Aorta (tissue), 5 donors: Measurements from ENCODE around the gene KAT7. TPM values are rescaled to one million over a fixed set of nuclear protein-coding genes. Genes with fewer than 3 reads are reported as not detected.
A peak's percentile ranks its signal among the peaks of the same experiment; 100 is the strongest.

Experiments used
- ATAC-seq: fragments of 200-7000 bp; cut with Tn5 transposase; one replicate; pipeline ENCODE4 v1.9.1; 2022; ENCODE audit warnings: moderate library complexity; ENCODE audit not compliant: low FRiP score
- DNase-seq, 2 donors: peaks; one replicate each; pipeline ENCODE4 v3.0.0-alpha.2; 2020
- H3K27ac ChIP-seq, 2 donors: one replicate each; pipeline ENCODE4 v1.5.1; 2013; ENCODE audit warnings: low read length in 2 of 2, mild to moderate bottlenecking in 2 of 2, moderate library complexity in 2 of 2, control low read depth in 1 of 2, inconsistent platforms in 1 of 2, low read depth in 1 of 2
- H3K27me3 ChIP-seq, 2 donors: one replicate each; pipeline ENCODE4 v1.6.1; 2013; ENCODE audit warnings: control low read depth in 1 of 2, low read length in 1 of 2, mild to moderate bottlenecking in 1 of 2, moderate library complexity in 1 of 2; ENCODE audit not compliant: insufficient read depth in 2 of 2, control insufficient read depth in 1 of 2
- H3K36me3 ChIP-seq, 2 donors: one replicate each; pipeline ENCODE4 v1.6.1; 2013; ENCODE audit warnings: control low read depth in 1 of 2, low read length in 1 of 2, mild to moderate bottlenecking in 1 of 2; ENCODE audit not compliant: insufficient read depth in 2 of 2, control insufficient read depth in 1 of 2
- H3K4me1 ChIP-seq, 2 donors: one replicate each; pipeline ENCODE4 v1.6.1; 2013; ENCODE audit warnings: low read length in 2 of 2, control low read depth in 1 of 2, mild to moderate bottlenecking in 1 of 2, moderate library complexity in 1 of 2; ENCODE audit not compliant: insufficient read depth in 2 of 2, control insufficient read depth in 1 of 2
- H3K4me3 ChIP-seq, 2 donors: one replicate each; pipeline ENCODE4 v1.5.1; 2013; ENCODE audit warnings: low read length in 2 of 2, control low read depth in 1 of 2, mild to moderate bottlenecking in 1 of 2
- H3K9me3 ChIP-seq: one replicate; pipeline ENCODE4 v1.6.1; 2013; ENCODE audit warnings: mild to moderate bottlenecking, low read length; ENCODE audit not compliant: control insufficient read depth
- WGBS, 2 donors: extraction: QIAGEN DNeasy Blood & Tissue Kit; methylation state at CpG; one replicate each; pipeline ENCODE4 v1.1.7; 2013; 5-methylcytosine and 5-hydroxymethylcytosine counted together
- intact Hi-C, 2 donors: fragments of 100-400 bp; cut with DNase I; formaldehyde crosslinking; loops; one replicate each; pipeline versions ENCODE4 v1.14.2 to v1.15.0; 2022
- polyA plus RNA-seq, 2 donors: library from polyadenylated mRNA; stranded (reverse); fragments of 200-250 nt; gene quantifications; one replicate each; pipeline ENCODE4 v1.2.3, GENCODE V29; 2013
- total RNA-seq, 2 donors: library from RNA; stranded (reverse); fragmentation: NEBNext Ultra II Directional; extraction: Animal tissue kit (Norgen Biotek cat#: 25700); gene quantifications; one replicate each; pipeline ENCODE4 v1.2.1, GENCODE V29; 2021
- donor health status: healthy with polysubstance abuse.
- donor health status: Bipolar disorder and iron deficiency.
- donor health status: DM: no; HTN: no; CAD: no.
- donor health status: DM: no; HTN: no; CAD: no.
- donor health status: DM: yes; HTN: yes; CAD: no.

KAT7 gene
- total and polyA plus RNA-seq, 4 donors, result 6.1 to 63.9 (median 39.1) TPM

GRCh38 chr17:49747632-49748031, 40.8 kb upstream of the KAT7 start:
- Histone ChIP-seq H3K4me1 (no peaks in the 10 kb centered on the region), H3K9me3 (no peaks in the 10 kb centered on the region), H3K36me3 (no peaks in the 10 kb centered on the region), H3K27me3 (no peaks in the 10 kb centered on the region), H3K27ac (no peak overlapping the region), H3K4me3 (no peak overlapping the region)
- DNase-seq (no peak), ATAC-seq (no peak)
- 87 to 90% methylated on average over 1 of the region's 1 CpG for WGBS, 2 donors
- intact Hi-C loops, result no loop called here

GRCh38 chr17:49748223-49748622, 40.3 kb upstream of the KAT7 start:
- intact Hi-C loops, result no loop called here
- 87 to 88% methylated on average over 3 of the region's 3 CpGs for WGBS, 2 donors
- H3K27me3 ChIP-seq, result no peaks in the 10 kb centered on the region
- H3K27ac ChIP-seq, result no peak overlapping the region
- no peaks in the 10 kb centered on the region for H3K36me3 ChIP-seq
- H3K4me1 ChIP-seq, result no peaks in the 10 kb centered on the region
- no peak for ATAC-seq
- no peak for DNase-seq
- H3K9me3 ChIP-seq, result no peaks in the 10 kb centered on the region
- H3K4me3 ChIP-seq, result no peak overlapping the region

DNA sequence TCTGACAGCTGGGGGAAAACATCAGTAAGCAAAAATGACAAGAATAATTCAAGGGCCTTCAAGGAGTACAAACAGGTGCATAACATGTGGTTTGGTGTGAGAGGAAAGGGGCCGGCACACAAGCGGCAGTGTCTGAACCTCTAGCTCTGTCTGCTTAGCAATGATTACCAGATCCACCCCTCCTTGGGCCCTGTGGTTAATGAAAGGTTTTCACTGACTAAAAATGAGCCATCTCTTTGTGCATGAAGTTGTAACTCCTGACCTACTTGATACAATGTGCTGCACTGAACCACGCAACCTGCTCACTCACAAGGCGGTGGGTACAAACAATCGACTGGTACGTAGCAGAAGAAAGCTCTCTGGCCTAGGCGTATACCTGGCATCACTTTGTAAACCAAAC, 39.7 kb upstream of the KAT7 start:
- no peak overlapping the region for H3K4me3 ChIP-seq
- intact Hi-C loops, result no loop called here
- no peaks in the 10 kb centered on the region for H3K27me3 ChIP-seq
- H3K27ac ChIP-seq, result no peak overlapping the region
- WGBS, 2 donors, result 94 to 97% methylated on average over 7 of the region's 7 CpGs
- H3K9me3 ChIP-seq, result no peaks in the 10 kb centered on the region
- no peaks in the 10 kb centered on the region for H3K4me1 ChIP-seq
- no peak for DNase-seq
- ATAC-seq, result no peak
- H3K36me3 ChIP-seq, result no peaks in the 10 kb centered on the region

DNA sequence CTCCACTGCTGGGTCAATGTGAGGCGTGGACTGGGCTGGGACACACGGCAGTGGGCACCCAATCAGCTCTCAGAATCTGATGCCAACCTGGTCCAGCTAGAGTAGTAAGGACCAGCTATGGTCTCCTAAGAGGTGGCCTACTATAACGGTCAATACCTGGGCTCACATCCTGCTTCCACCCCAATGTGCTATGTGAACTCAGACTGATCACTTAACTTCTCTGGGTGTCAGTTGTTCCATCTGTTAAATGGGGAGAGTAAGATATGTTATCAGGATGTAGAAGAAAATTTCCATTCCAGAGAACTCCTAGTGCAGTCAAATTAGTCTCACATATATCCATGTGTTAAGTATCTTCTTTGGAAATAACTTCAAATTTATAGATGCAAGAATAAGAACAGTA, 38.8 kb upstream of the KAT7 start:
- intact Hi-C loops, result no loop called here
- Histone ChIP-seq H3K9me3 (no peaks in the 10 kb centered on the region), H3K4me3 (no peak overlapping the region), H3K4me1 (no peaks in the 10 kb centered on the region), H3K27ac (no peak overlapping the region), H3K36me3 (no peaks in the 10 kb centered on the region), H3K27me3 (no peaks in the 10 kb centered on the region)
- WGBS, 2 donors, result 93% methylated on average over 3 of the region's 3 CpGs
- DNase-seq (no peak), ATAC-seq (no peak)

DNA sequence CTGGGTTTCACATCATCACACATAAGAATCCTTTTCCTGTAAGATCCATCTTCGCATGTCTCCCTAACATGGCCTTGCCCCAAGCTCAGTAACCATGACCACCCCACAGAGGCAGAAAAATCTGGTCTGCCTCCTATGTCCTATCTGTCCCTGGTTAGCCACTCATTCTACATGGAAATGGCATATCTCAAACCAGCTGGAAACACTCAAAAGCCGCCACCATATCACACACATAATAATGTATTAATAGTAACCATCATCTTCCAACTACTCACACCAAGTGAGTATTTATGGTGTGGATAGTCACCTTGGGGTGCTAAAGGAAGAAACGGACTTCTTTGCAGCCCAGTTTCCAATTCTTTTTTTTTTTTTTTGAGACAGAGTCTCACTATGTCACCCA, 36.0 kb upstream of the KAT7 start:
- ATAC-seq (no peak), DNase-seq (no peak)
- Histone ChIP-seq H3K9me3 (no peaks in the 10 kb centered on the region), H3K4me3 (no peak overlapping the region), H3K36me3 (no peaks in the 10 kb centered on the region), H3K4me1 (no peaks in the 10 kb centered on the region), H3K27me3 (no peaks in the 10 kb centered on the region), H3K27ac (no peak overlapping the region)
- WGBS, 2 donors, result 82 to 87% methylated on average over 3 of the region's 3 CpGs
- intact Hi-C loops, result no loop called here

GRCh38 chr17:49753959-49754391, 34.5 kb upstream of the KAT7 start:
- H3K9me3 ChIP-seq, result no peaks in the 10 kb centered on the region
- ATAC-seq, result peak; percentile 29
- H3K4me1 ChIP-seq, result no peaks in the 10 kb centered on the region
- WGBS, 2 donors, result 76 to 77% methylated on average over 8 of the region's 8 CpGs
- no peak overlapping the region for H3K27ac ChIP-seq
- no peaks in the 10 kb centered on the region for H3K36me3 ChIP-seq
- DNase-seq, result no peak
- no peaks in the 10 kb centered on the region for H3K27me3 ChIP-seq
- no peak overlapping the region for H3K4me3 ChIP-seq
- intact Hi-C loops, result no loop called here

- Histone ChIP-seq H3K4me1 (no peaks in the 10 kb centered on the region), H3K36me3 (no peaks in the 10 kb centered on the region), H3K9me3 (no peaks in the 10 kb centered on the region), H3K27ac (no peak overlapping the region), H3K4me3 (no peak overlapping the region), H3K27me3 (no peaks in the 10 kb centered on the region)
- ATAC-seq (no peak), DNase-seq (no peak)
- intact Hi-C loops, result no loop called here
- WGBS, 2 donors, result 82 to 86% methylated on average over 4 of the region's 4 CpGs
These were observed 32.7 kb upstream of the KAT7 start for GRCh38 chr17:49755663-49756283.

DNA sequence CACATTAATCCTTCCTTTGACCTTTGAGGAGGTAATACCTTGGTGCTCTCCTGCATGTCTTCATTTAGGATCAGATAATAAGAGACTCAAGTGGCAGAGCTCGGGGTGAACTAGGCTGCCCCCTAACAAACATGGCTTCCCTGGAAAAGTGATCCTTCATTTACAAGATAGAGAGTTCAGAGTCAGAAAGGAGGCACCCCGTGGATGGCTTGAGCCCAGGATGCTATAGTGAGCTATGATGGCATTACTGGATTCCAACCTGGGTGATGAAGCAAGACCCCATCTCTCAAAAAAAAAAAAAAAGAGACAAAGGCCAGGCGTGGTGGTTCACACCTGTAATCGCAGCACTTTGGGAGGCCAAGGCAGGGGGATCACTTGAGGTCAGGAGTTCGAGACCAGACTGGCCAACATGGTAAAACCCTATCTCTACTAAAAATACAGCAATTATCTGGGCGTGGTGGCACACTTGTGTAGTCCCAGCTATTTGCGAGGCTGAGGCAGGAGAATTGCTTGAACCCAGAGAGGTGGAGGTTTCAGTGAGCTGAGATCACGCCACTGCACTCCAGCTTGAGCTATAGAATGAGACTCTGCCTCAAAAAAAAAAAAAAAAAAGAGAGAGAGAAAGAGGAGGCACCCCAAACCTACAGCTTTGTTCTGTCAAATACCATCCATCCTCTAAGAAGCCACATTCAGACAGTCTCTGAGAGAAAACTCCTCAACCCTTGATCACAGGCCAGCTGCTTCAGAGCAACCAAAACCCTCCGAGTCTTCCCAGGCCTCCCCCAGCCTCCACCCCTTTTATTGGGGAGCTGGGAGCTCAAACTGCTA, 31.9 kb upstream of the KAT7 start:
- Histone ChIP-seq H3K4me1 (no peaks in the 10 kb centered on the region), H3K9me3 (no peaks in the 10 kb centered on the region), H3K27ac (no peak overlapping the region), H3K4me3 (no peak overlapping the region), H3K36me3 (no peaks in the 10 kb centered on the region), H3K27me3 (no peaks in the 10 kb centered on the region)
- ATAC-seq (no peak), DNase-seq (no peak)
- intact Hi-C loops, result no loop called here
- WGBS, 2 donors, result 92 to 93% methylated on average over 9 of the region's 9 CpGs

- intact Hi-C loops, result no loop called here
These were observed 31.2 kb upstream of the KAT7 start for GRCh38 chr17:49757151-49757777.

More at GRCh38 chr17:49757151-49757777, 31.2 kb upstream of the KAT7 start:
- Histone ChIP-seq H3K9me3 (no peaks in the 10 kb centered on the region), H3K4me3 (no peak overlapping the region), H3K36me3 (no peaks in the 10 kb centered on the region), H3K27me3 (no peaks in the 10 kb centered on the region), H3K4me1 (no peaks in the 10 kb centered on the region), H3K27ac (no peak overlapping the region)
- ATAC-seq (no peak), DNase-seq (no peak)
- 70 to 73% methylated on average over 6 of the region's 6 CpGs for WGBS, 2 donors
